Naive thymus-derived CD4-positive, alpha-beta T cell (primary cell): ENCODE data around the gene SPATA32. TPM values are rescaled to one million over a fixed set of nuclear protein-coding genes. Genes with fewer than 3 reads are reported as not detected.
"Not testable (repeated sequence)": the region's sequence is repeated elsewhere in the genome, so short reads cannot be mapped to it uniquely, and the experiment has no call there.

Experiments
- ATAC-seq: fragments of 150-1000 bp; cut with Tn5 transposase; 2 replicates; pipeline ENCODE4 v1.10.0; 2021; ENCODE audit warnings: mild to moderate bottlenecking, moderate library complexity
- CTCF ChIA-PET: fragments of 350-600 bp; sonication (Branson Sonifier 250); formaldehyde crosslinking; loops from one replicate; lab custom pipeline; 2021; ENCODE audit warnings: antibody characterized with exemption; lab: Charles Lee
- POLR2A ChIA-PET: fragments of 350-600 bp; sonication (Branson Sonifier 250); formaldehyde crosslinking; loops from one replicate; lab custom pipeline; 2021; ENCODE audit warnings: antibody characterized with exemption, inconsistent platforms; lab: Charles Lee
- DNase-seq, 9 donors: peaks; one replicate each; pipeline versions ENCODE4 v3.0.0 to v3.0.0-alpha.2; 2020 to 2022; ENCODE audit warnings: mixed read lengths in 1 of 9
- H3K27ac ChIP-seq: one replicate; pipeline ENCODE4 v1.7.0; 2013; ENCODE audit warnings: mild to moderate bottlenecking, low read depth, low read length, moderate library complexity
- H3K27me3 ChIP-seq, 2 donors: one replicate each; pipeline ENCODE4 v1.7.0; 2013; ENCODE audit warnings: low read length in 2 of 2, mild to moderate bottlenecking in 2 of 2, moderate library complexity in 2 of 2; ENCODE audit not compliant: control insufficient read depth in 2 of 2, insufficient read depth in 2 of 2
- H3K36me3 ChIP-seq, 3 experiments: 1 replicate in 2 of 3; 2 replicates in 1 of 3; pipeline ENCODE4 v1.7.0; 2013; ENCODE audit warnings: low read length in 3 of 3, mild to moderate bottlenecking in 3 of 3, moderate library complexity in 1 of 3; ENCODE audit not compliant: insufficient read depth in 3 of 3, control insufficient read depth in 2 of 3
- H3K4me1 ChIP-seq, 2 donors: one replicate each; pipeline ENCODE4 v1.7.0; 2013; ENCODE audit warnings: low read length in 2 of 2, mild to moderate bottlenecking in 2 of 2, moderate library complexity in 1 of 2; ENCODE audit not compliant: control insufficient read depth in 2 of 2, insufficient read depth in 2 of 2
- H3K4me3 ChIP-seq: 2 replicates; pipeline ENCODE4 v1.7.0; 2013; ENCODE audit warnings: mild to moderate bottlenecking, low read length
- H3K9me3 ChIP-seq, 3 experiments: 1 replicate in 2 of 3; 2 replicates in 1 of 3; pipeline ENCODE4 v1.7.0; 2013; ENCODE audit warnings: low read length in 3 of 3; ENCODE audit not compliant: control insufficient read depth in 2 of 3
- H3K27ac Mint-ChIP-seq, 9 donors: one replicate each; pipeline ENCODE4 v1.8.0; 2020 to 2022; ENCODE audit warnings: mixed read lengths in 9 of 9, mild to moderate bottlenecking in 8 of 9, moderate library complexity in 5 of 9, inconsistent platforms in 2 of 9
- H3K27me3 Mint-ChIP-seq, 5 donors: one replicate each; pipeline ENCODE4 v1.8.0; 2021 to 2022; ENCODE audit warnings: mixed read lengths in 5 of 5, mild to moderate bottlenecking in 1 of 5
- H3K36me3 Mint-ChIP-seq, 5 donors: one replicate each; pipeline ENCODE4 v1.8.0; 2020 to 2022; ENCODE audit warnings: mixed read lengths in 5 of 5, mild to moderate bottlenecking in 3 of 5, inconsistent platforms in 1 of 5
- H3K4me1 Mint-ChIP-seq, 7 donors: one replicate each; pipeline ENCODE4 v1.8.0; 2020 to 2022; ENCODE audit warnings: mixed read lengths in 7 of 7, mild to moderate bottlenecking in 3 of 7, inconsistent platforms in 1 of 7
- H3K4me3 Mint-ChIP-seq, 10 donors: one replicate each; pipeline ENCODE4 v1.8.0; 2020 to 2022; ENCODE audit warnings: mild to moderate bottlenecking in 10 of 10, mixed read lengths in 10 of 10, moderate library complexity in 6 of 10, inconsistent platforms in 2 of 10
- H3K9me3 Mint-ChIP-seq, 11 donors: one replicate each; pipeline ENCODE4 v1.8.0; 2020 to 2022; ENCODE audit warnings: mixed read lengths in 11 of 11, mild to moderate bottlenecking in 4 of 11, inconsistent platforms in 1 of 11, moderate library complexity in 1 of 11
- intact Hi-C, 2 donors: fragments of 100-400 bp; cut with micrococcal nuclease; formaldehyde crosslinking; loops; one replicate each; pipeline ENCODE4 v1.15.1; 2023
- polyA plus RNA-seq, 2 donors: library from polyadenylated mRNA; unstranded; fragments of 300-500 nt; fragmentation: Illumina TruSeq; gene quantifications; one replicate each; pipeline ENCODE4 v1.2.3, GENCODE V29; 2021
- total RNA-seq, 6 experiments: library from RNA in 5 of 6; stranded (reverse) in 5 of 6; gene quantifications; 1 replicate in 5 of 6; 2 replicates in 1 of 6; pipeline ENCODE4 v1.2.3 and lab custom pipeline; 2021 to 2026

SPATA32 gene
- total and polyA plus RNA-seq, 7 experiments from 2014 or later: 0.12 to 1.1 (median 0.45) TPM; not detected in 1

DNA sequence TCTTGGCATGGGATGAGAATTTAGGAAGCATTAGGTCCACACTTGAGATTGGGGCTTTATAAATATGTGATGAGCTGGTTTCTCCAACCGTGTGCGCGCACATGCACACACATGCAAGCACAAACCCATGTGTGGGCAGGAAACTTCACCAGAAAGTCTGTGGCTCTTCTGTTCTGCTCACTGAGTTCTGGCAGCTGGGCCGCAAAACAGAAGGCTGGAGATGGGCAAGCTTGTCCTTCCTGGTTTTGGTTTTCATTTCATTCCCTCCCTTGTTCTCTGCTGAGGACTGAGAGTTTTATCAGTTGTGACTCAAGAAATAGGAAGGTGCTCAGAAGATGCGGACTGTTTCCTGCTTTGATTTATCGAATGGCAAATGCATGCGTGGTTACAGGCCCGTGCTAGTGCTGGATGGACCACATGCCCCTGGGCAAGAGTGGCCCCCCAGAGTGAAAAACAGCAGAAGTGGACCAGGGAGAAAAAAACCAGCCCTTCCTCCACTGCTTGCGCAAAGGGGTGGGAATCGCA lies 40.8 kb upstream of the SPATA32 start:
- H3K27ac ChIP-seq: no peak overlapping the region
- no peaks in the 10 kb centered on the region for H3K27me3 ChIP-seq
- ChIA-PET CTCF (interaction anchor here (1.0 to 1.7 kb wide), 3 partner anchors 9 to 25 kb away, joined by 3 to 4 read pairs (median 4); partner anchors contain the start of gene MAP3K14), POLR2A (interaction anchor here (0.9 to 2.6 kb wide), 5 partner anchors 10 to 27 kb away, joined by 4 to 11 read pairs (median 8); partner anchors contain the start of gene MAP3K14)
- H3K9me3 ChIP-seq: no peaks in the 10 kb centered on the region
- intact Hi-C loops: loop anchor here (1.0 kb wide), 1 partner anchor 10 kb away; no protein-coding TSS in a partner anchor
- Mint-ChIP-seq H3K27ac (peak overlapping the region; percentile 65 to 91 (median 81)), H3K4me3 (peak overlapping the region in 9 of 10 donors; percentile 46 to 81 (median 58)), H3K4me1 (peaks cover 49 to 86% (median 75%) of the 10 kb centered on the region in 7 donors), H3K27me3 (no peaks in the 10 kb centered on the region), H3K36me3 (peaks cover 0 to 28% (median 9%) of the 10 kb centered on the region in 5 donors), H3K9me3 (no peaks in the 10 kb centered on the region)
- DNase-seq (peak in 2 of 9 donors; percentile 23), ATAC-seq (peak; percentile 45)
- no peaks in the 10 kb centered on the region for H3K36me3 ChIP-seq
- peaks cover 26 to 30% of the 10 kb centered on the region in 2 donors for H3K4me1 ChIP-seq
- no peak overlapping the region for H3K4me3 ChIP-seq

DNA sequence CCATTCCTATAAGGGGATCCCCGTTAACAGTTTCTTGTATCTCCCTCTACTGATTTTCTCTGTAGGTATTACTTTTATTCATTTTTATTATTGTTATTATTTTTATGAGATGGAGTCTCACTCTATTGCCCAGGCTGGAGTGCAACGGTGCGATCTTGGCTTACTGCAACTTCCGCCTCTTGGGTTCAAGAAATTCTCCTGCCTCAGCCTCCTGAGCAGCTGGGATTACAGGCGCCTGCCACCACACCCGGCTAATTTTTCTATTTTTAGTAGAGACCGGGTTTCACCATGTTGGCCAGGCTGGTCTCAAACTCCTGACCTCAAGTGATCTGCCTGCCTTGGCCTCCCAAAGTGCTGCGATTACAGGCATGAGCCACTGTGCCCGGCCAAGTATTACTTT lies 40.3 kb upstream of the SPATA32 start:
- intact Hi-C loops: loop anchor here (1.0 kb wide), 1 partner anchor 10 kb away; no protein-coding TSS in a partner anchor
- CTCF ChIA-PET: interaction anchor here (0.7 to 1.7 kb wide), 4 partner anchors 9 to 147 kb away, joined by 3 to 4 read pairs (median 4); partner anchors contain the start of gene MAP3K14
- Mint-ChIP-seq H3K4me3 (peak overlapping the region in 3 of 10 donors; percentile 46 to 72 (median 56)), H3K4me1 (peaks cover 46 to 86% (median 74%) of the 10 kb centered on the region in 7 donors), H3K36me3 (peaks cover 0 to 26% (median 9%) of the 10 kb centered on the region in 5 donors), H3K27ac (peak overlapping the region in 5 of 9 donors; percentile 65 to 86 (median 81))
- peaks cover 25 to 27% of the 10 kb centered on the region in 2 donors for H3K4me1 ChIP-seq
- not testable (repeated sequence) for H3K27me3 Mint-ChIP-seq, H3K27ac ChIP-seq, DNase-seq, ATAC-seq, H3K9me3 Mint-ChIP-seq, H3K27me3 ChIP-seq, H3K36me3 ChIP-seq, H3K4me3 ChIP-seq, H3K9me3 ChIP-seq
- POLR2A ChIA-PET: interaction anchor here (0.9 to 2.6 kb wide), 5 partner anchors 10 to 27 kb away, joined by 4 to 11 read pairs (median 8); partner anchors contain the start of gene MAP3K14

DNA sequence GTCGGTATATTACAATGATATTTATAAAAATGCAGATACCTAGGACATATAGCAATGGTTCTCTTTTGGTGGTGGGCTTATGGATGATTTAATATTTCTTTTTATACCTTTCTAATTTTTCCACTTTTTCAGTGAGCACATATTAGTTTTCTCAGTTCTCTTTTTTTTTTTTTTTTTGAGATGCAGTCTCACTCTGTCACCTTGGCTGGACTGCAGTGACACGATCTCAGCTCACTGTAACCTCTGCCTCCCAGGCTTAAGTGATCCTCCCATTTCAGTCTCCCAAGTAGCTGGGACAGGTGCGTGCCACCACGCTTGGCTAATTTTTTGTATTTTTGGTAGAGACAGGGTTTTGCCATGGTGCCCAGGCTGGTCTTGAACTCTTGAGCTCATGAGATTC lies 39.8 kb upstream of the SPATA32 start:
- intact Hi-C loops: loop anchor here (1.0 kb wide), 1 partner anchor 11 kb away; no protein-coding TSS in a partner anchor
- H3K9me3 ChIP-seq: no peaks in the 10 kb centered on the region
- H3K27me3 ChIP-seq: no peaks in the 10 kb centered on the region
- ChIA-PET CTCF (interaction anchor here (0.7 to 1.7 kb wide), 3 partner anchors 10 to 147 kb away, joined by 3 to 4 read pairs (median 3); partner anchors contain the start of gene MAP3K14), POLR2A (interaction anchor here (1.3 to 2.6 kb wide), 3 partner anchors 11 to 14 kb away, joined by 4 to 11 read pairs (median 10); no protein-coding TSS in a partner anchor)
- no peak overlapping the region for H3K27ac ChIP-seq
- no peak for ATAC-seq
- no peaks in the 10 kb centered on the region for H3K36me3 ChIP-seq
- Mint-ChIP-seq H3K27ac (peak overlapping the region in 2 of 9 donors; percentile 47 to 82), H3K4me1 (peaks cover 51 to 86% (median 76%) of the 10 kb centered on the region in 7 donors), H3K27me3 (no peaks in the 10 kb centered on the region), H3K9me3 (no peaks in the 10 kb centered on the region), H3K4me3 (no peak overlapping the region), H3K36me3 (peaks cover 0 to 30% (median 9%) of the 10 kb centered on the region in 5 donors)
- H3K4me1 ChIP-seq: peaks cover 28 to 31% of the 10 kb centered on the region in 2 donors
- DNase-seq: no peak
- no peak overlapping the region for H3K4me3 ChIP-seq

DNA sequence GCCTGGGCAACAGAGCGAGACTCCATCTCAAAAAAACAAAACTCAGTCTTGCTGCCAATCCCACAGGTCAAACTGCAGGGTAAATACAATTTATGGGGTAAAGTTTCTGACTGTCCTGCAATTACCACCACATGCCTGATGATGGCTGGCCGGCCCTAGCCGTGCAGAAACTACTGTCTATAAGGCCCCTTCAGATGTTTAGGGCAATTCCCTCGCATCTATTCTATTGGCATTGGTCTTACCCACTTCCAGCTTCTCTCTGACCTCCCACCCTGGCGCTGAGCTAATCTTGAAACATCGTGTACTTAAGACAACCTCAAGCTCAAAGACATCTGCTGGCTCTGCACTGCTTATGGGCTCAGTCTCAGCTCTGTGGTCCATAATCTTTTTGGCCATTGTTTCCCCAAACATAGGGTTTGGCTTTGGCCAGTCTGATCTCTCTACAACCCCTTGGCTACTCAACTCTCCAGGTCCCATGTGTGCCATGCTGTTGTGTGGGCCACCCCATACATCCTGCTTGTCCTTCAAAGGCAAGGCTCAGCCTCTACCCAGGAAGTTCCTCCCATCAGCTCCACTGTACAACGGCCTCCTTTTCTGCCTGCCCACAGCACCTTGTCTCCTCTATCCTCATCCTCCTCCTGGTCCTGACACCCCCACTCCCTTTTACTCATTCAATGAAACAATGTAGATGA lies 38.3 kb upstream of the SPATA32 start:
- H3K4me3 Mint-ChIP-seq: peak overlapping the region in 8 of 10 donors; percentile 6 to 46 (median 21)
- H3K27ac ChIP-seq: no peak overlapping the region
- no peak for ATAC-seq

DNA sequence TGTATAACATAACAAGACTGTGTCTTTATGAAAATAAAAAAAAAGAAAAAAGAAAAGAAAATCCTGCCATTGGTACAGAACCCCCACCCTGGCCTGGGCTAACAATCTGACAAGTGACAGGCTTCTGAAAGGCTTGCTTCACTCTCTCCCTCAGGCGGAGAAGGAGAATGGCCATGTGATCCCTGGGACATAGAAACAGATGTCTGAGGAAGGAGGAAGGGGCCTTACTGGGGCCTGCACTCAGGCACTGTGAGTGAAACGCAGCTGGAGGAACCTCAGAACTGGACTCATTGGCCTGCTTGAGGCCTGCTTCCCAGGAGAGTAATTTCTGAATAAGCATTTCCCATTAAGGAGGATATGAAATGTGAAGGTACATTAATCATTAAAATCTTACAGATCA lies 37.5 kb upstream of the SPATA32 start:
- no peak for DNase-seq
- Mint-ChIP-seq H3K27ac (peak overlapping the region in 7 of 9 donors; percentile 26 to 67 (median 38)), H3K4me3 (no peak overlapping the region), H3K27me3 (no peaks in the 10 kb centered on the region), H3K4me1 (peaks cover 57 to 88% (median 78%) of the 10 kb centered on the region in 7 donors), H3K36me3 (peaks cover 0 to 28% (median 9%) of the 10 kb centered on the region in 5 donors), H3K9me3 (no peaks in the 10 kb centered on the region)
- no peak overlapping the region for H3K4me3 ChIP-seq
- H3K27me3 ChIP-seq: no peaks in the 10 kb centered on the region
- no peaks in the 10 kb centered on the region for H3K36me3 ChIP-seq
- CTCF ChIA-PET: interaction anchor here (1.2 to 1.4 kb wide), 2 partner anchors 13 to 22 kb away, joined by 3 to 4 read pairs; no protein-coding TSS in a partner anchor
- no peak for ATAC-seq
- intact Hi-C loops: no loop called here
- H3K9me3 ChIP-seq: no peaks in the 10 kb centered on the region
- POLR2A ChIA-PET: interaction anchor here (1.0 kb wide), 1 partner anchor 19 kb away, joined by 5 read pairs; no protein-coding TSS in a partner anchor
- peaks cover 39 to 42% of the 10 kb centered on the region in 2 donors for H3K4me1 ChIP-seq
- no peak overlapping the region for H3K27ac ChIP-seq

More for the DNA sequence above, 38.3 kb upstream of the SPATA32 start:
- CTCF ChIA-PET: interaction anchor here (1.0 to 1.4 kb wide), 4 partner anchors 12 to 85 kb away, joined by 3 to 4 read pairs (median 4); no protein-coding TSS in a partner anchor
- Histone ChIP-seq H3K4me3 (no peak overlapping the region), H3K27me3 (no peaks in the 10 kb centered on the region), H3K9me3 (no peaks in the 10 kb centered on the region), H3K4me1 (peaks cover 39 to 42% of the 10 kb centered on the region in 2 donors), H3K36me3 (no peaks in the 10 kb centered on the region)
- peaks cover 0 to 32% (median 9%) of the 10 kb centered on the region in 5 donors for H3K36me3 Mint-ChIP-seq
- no peaks in the 10 kb centered on the region for H3K9me3 Mint-ChIP-seq
- POLR2A ChIA-PET: interaction anchor here (0.8 to 1.2 kb wide), 2 partner anchors 11 to 17 kb away, joined by 3 to 6 read pairs; no protein-coding TSS in a partner anchor
- H3K27me3 Mint-ChIP-seq: no peaks in the 10 kb centered on the region
- peak overlapping the region; percentile 24 to 82 (median 62) for H3K27ac Mint-ChIP-seq
- H3K4me1 Mint-ChIP-seq: peaks cover 55 to 88% (median 78%) of the 10 kb centered on the region in 7 donors
- intact Hi-C loops: no loop called here
- DNase-seq: no peak
